ENCODE results near the gene TMEM89.

Gene TMEM89

GRCh38 chr3:48621461-48621869 lies at the start of gene TMEM89:
TSS of gene TMEM89 (minus strand) at chr3:48621769. CDS start at chr3:48621756, 13 bp downstream.
- no peak for DNase-seq (ENCODE audit: low read depth in 2 of 2)

DNA sequence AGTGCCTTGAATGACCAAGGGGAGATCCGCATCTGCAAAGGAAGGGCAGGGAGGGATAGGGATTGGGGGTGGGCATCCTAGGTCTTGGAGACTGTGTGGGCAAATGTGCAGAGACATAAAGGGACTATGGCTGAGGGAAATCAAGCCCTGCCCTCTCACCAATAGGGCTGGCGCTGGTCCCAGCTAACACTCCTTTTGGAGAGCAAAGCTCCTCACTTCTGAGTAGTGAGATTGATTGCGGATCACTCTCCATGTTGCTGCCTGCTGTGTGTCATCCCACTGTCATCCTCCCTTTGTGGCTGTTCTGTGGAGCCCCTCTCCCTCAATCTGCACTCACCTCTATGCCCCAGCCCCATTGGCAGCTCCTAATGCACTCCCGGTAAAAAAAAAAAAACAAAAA lies 43.4 kb upstream of the TMEM89 start:
- no peak for DNase-seq (ENCODE audit: low read depth in 2 of 2)

DNA sequence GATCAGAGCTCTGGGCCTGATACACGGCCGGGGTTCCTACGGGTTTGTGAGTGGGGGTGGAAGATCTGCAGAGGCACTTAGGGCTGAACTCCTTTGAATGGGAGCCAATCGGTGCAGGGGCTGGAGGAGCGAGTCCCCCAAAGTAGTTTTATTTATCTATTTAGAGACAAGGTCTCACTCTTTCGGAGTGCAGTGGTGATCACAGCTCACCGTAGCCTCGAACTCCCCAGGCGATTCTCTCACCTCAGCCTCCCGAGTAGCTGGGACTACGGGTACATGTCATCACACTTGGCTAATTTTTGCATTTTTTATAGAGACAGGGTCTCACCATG lies 42.7 kb upstream of the TMEM89 start:
- DNase-seq (ENCODE audit: low read depth in 2 of 2): no peak

DNA sequence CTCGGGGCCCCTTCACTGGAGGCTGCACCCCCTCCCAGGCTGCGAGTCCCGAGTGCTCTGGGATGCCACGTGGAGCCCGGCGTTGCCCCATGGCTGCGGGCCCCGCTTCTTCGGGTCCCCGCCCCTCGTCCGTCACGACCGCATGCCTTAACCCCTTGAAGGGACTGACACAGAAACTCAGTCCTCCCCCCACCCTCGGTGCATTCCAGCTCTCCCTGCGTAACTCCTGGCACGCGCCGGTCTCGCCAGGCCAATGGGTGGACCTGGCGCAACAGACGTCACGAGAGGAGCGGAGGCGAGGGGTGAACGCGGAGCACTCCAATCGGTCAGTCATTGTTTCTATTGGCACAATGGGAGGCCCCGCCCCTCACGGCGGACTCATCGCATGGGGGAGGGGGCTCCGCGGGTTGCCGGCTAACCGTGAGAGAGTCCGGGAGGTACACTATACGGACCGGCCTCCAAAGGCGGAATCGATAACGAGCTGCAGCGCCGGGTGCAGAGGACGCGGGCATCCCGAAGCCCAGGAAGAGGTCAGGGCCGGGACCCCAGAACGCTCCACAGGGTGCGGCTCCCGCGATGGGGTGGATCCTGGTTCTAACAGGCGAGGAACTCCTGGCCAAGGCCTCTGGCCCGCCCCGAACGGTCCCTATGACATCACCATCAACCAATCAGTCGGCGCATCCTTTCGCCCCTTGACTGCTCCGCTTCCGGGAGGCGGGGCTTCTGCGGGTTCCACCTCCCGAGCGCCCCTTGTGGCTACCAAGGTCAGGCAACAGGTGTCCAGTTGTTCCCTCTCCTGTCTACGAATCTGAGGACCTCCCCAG lies 42.1 kb upstream of the TMEM89 start:
- DNase-seq (ENCODE audit: low read depth in 2 of 2): peak; percentile 56 to 72

GRCh38 chr3:48662753-48663488 lies 41.4 kb upstream of the TMEM89 start, which contains the start of gene CELSR3:
TSS of gene CELSR3 (minus strand) at chr3:48662886. CDS start at chr3:48662634, 252 bp downstream.
- peak in 1 of 2 donors; percentile 41 for DNase-seq (ENCODE audit: low read depth in 2 of 2)

GRCh38 chr3:48662145-48662752 lies 40.7 kb upstream of the TMEM89 start:
- DNase-seq (ENCODE audit: low read depth in 2 of 2): no peak

GRCh38 chr3:48661501-48662144 lies 40.1 kb upstream of the TMEM89 start:
- peak in 1 of 2 donors; percentile 42 for DNase-seq (ENCODE audit: low read depth in 2 of 2)

DNA sequence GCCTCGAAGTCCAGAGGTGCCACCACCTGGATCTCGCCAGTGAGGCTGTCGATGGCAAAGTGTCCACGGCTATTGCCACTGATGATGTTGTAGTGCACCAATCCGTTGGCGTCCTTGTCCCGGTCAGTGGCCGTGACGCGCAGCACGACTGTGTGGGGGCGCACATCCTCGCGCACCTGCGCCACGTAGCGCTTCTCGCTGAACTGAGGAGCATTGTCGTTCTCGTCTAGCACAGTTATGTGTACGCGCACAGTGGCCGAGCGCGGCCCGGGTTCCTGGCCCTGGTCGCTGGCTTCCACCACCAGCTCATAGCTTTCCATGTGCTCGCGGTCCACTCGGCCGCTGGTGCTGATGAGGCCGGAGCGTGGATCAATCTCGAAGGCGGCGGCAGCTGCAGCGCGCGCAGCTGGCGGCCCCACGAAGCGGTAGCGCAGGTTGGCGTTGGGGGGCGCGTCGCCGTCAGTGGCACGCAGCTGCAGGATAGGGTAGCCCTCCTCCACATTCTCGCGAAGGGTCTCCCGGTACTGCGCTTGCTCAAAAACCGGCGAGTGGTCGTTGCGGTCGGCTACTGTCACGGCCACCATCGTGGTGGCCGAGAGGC lies 39.3 kb upstream of the TMEM89 start:
- no peak for DNase-seq (ENCODE audit: low read depth in 2 of 2)

DNA sequence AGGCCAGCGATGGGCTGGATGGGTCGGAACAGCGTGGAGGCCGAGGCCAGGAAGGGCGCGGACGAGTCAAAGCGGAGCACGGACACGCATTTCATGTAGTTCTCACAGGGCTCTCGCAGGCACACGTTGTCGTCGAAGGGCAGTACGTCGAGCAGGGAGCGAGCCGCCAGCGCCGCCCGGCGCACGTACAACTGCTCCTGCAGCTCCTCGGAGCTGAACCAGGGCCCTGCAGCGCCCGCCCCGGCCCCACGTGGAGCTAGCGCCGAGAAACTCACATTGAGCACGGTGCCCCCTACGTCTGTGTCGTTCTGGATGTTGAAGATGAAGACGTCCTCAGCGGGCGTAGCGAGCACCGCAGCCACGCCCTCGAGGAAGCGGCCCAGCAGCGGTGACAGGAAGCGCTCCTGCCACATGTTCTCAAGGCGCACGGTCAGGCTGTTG lies 35.3 kb upstream of the TMEM89 start:
- peak in 1 of 2 donors; percentile 4 for DNase-seq (ENCODE audit: low read depth in 2 of 2)

- peak; percentile 78 to 80 for DNase-seq (ENCODE audit: low read depth in 2 of 2)
Measured at GRCh38 chr3:48656061-48656840, 34.7 kb upstream of the TMEM89 start.

DNA sequence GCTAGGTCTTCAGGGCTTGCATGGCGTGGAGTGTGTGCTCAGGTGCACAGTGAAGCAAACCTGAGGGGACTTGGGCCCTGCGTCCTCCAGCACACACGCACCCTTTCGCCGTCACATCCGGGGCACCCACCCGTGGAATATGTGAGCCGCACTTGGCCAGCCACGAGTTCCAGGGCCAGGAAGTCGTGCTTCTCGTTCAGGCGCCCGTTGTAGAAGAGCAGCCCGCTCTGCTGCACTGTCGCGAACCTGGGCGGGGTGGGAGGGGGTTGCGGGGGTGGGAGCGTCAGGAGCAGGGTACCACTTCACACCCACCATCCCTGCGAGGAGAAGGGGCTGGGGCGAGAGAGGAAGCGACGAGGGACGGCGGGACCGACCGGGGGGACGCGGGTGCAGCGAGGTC lies 34.0 kb upstream of the TMEM89 start:
- peak; percentile 46 to 56 for DNase-seq (ENCODE audit: low read depth in 2 of 2)

DNA sequence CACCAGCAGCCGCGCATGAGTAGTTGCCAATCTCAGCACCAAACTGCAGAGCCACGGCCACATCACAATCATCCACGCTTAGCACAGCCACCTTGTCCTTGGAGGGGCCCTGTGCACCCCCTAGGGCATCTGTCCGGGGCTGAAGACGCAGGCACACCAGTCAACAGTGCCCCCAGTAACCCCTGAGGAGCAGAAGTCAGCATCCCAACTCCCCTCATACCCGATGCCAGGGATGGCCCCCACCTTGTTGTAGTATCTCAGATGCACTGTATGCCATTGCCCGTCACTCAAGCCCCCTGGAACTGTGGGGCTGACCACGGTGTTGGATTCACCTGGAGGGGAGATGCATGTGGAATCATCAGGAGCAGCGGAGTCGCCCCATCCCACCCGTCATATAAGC lies 33.5 kb upstream of the TMEM89 start:
- DNase-seq (ENCODE audit: low read depth in 2 of 2): no peak

- no peak for DNase-seq (ENCODE audit: low read depth in 2 of 2)
Measured at GRCh38 chr3:48652923-48653715, 31.6 kb upstream of the TMEM89 start.

GRCh38 chr3:48651771-48652170 lies 30.2 kb upstream of the TMEM89 start:
- no peak for DNase-seq (ENCODE audit: low read depth in 2 of 2)

DNA sequence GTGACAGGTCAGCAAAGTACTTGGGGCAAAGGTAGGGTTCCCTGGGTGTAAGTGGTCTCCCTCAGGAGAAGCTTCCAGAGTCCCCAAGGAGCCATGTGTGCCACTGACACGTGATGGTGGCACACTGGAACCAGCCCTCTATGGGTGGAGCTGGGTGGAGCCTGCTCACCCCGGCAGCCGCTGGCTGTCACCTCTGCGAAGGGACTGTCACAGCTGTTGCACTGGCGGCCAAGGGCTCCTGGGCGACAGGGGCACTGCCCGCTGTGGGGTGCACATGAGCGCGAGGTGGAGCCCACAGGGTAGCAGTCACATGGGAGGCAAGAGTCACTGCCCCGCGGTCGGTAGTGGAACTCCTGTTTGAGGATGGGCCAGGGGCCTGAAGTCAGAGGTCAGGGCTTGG lies 29.2 kb upstream of the TMEM89 start:
- DNase-seq (ENCODE audit: low read depth in 2 of 2): no peak

- no peak for DNase-seq (ENCODE audit: low read depth in 2 of 2)
Measured at GRCh38 chr3:48648188-48648850, 26.8 kb upstream of the TMEM89 start.

DNA sequence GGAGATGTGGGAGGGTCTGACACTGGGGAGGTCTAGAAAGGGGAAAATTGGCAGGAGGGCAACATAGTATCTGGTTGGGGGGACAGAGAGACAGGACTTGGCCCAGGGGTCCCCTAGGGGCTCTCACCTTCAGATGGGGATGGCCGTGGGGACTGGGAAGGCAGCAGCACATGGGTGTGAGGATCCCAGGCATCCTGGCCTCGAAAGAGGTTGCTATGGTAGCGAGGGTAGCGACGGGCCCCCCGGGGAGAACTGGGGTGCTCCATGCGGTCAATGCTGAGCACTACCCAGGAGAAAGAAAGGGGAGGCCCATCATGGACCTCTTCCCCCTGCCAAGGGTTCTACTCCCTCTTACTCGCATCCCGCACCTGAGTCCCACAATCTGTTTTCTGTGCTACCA lies 26.1 kb upstream of the TMEM89 start:
- no peak for DNase-seq (ENCODE audit: low read depth in 2 of 2)

DNA sequence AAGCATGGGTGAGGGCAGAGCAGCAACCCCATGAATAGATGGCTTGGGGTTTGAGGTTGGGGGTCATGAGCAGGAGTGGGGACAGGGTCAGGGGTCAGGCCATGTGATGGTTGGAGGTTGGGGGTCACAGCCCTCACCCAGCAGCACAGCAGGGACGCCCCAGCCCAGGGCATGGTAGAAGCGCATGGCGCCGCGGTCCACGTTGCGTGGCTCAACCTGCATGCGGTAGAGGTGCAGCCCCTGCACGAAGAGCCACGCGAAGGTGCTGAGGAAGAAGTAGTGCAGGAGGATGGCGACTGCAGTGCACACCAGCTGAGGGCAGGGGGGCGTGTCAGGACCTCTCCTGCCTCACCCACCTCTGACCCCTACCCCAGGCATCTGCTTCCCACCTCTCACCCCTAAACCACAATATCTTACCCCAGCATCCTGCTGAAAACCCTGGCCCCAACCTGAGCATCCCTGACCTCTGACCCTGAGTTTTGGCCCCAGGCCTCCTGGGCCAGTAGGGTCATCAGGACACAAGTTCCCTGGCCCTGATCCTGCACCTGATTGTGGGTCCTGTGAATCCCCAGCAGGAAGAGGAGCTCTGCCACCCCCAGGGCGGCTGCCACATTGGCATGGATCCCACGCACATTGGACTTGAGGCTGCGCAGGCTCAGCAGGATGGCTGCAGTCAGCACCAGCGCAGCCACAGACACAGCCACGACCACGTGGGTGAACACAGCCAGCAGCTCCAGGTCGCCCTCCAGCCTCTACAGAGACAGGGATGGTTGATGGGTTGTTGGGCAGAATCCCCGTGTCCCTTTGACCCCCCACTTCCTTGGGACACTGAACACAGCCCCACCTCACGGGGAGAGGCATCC lies 23.6 kb upstream of the TMEM89 start:
- no peak for DNase-seq (ENCODE audit: low read depth in 2 of 2)

DNA sequence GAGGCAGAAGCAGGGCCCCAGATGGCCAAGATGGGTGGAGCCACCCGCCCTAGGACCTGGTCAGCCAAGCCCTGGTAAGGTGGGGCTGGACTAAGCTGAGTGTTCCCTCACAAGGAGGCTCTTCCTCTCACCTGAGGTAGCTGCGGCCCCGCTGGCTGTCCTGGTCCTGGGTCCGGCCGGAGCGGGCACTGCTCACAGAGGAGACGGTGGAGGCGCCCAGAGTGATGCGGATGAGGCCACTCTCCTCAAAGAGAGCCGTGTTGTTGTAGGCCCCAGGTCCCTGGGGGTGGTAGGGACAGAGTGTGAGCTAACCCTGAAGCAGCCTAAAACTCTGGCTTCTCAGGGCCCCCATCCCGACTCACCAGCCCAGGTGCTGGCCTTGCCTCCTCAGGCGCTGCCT lies 21.0 kb upstream of the TMEM89 start:
- no peak for DNase-seq (ENCODE audit: low read depth in 2 of 2)
